Dermis lymphatic vessel endothelial cell (primary cell): ENCODE data around the gene LRRFIP2. TPM values are rescaled to one million over a fixed set of nuclear protein-coding genes. Genes with fewer than 3 reads are reported as not detected.

Source experiments
- total RNA-seq: library from RNA; depleted of rRNA; stranded (reverse); fragments of >200 nt; gene quantifications from 2 replicates; pipeline ENCODE4 v1.2.1, GENCODE V29; 2014

LRRFIP2 gene
- 31.6 and 32.0 TPM in 2 replicates for total RNA-seq

GRCh38 chr3:37174532-37175126 is at the start of gene LRRFIP2:
LRRFIP2 (minus strand) TSS chr3:37174582; CDS start chr3:37148983, 25,599 bp downstream.

Other genes starting within 250 kb of the LRRFIP2 start
- gene TRANK1, start 229.5 kb downstream of the LRRFIP2 start, total RNA-seq = 6.1 and 8.9 TPM in 2 replicates
- 12.7 and 13.4 TPM in 2 replicates for gene EPM2AIP1, start 181.5 kb downstream of the LRRFIP2 start, total RNA-seq
- 25.7 and 28.8 TPM in 2 replicates for gene MLH1, start 181.1 kb downstream of the LRRFIP2 start, total RNA-seq
- 39.2 and 47.4 TPM in 2 replicates for gene GOLGA4, start 68.7 kb upstream of the LRRFIP2 start, total RNA-seq